B cell (primary cell): ENCODE results near the gene GPR176. TPM values are rescaled to one million over a fixed set of nuclear protein-coding genes. Genes with fewer than 3 reads are reported as not detected.

Source experiments
- ATAC-seq: fragments of 200-7000 bp; cut with Tn5 transposase; one replicate; pipeline ENCODE4 v1.10.0; 2021; ENCODE audit warnings: low read depth, mild to moderate bottlenecking, moderate number of reproducible peaks, moderate library complexity
- CTCF ChIA-PET: fragments of 350-600 bp; sonication (Branson Sonifier 250); formaldehyde crosslinking; loops from one replicate; lab custom pipeline; 2021; ENCODE audit warnings: antibody characterized with exemption, inconsistent platforms; lab: Charles Lee
- POLR2A ChIA-PET: fragments of 350-600 bp; sonication (Branson Sonifier 250); formaldehyde crosslinking; loops from one replicate; lab custom pipeline; 2021; ENCODE audit warnings: antibody characterized with exemption; lab: Charles Lee
- DNase-seq: peaks from one replicate; pipeline ENCODE4 v3.0.0; 2013
- H2AFZ ChIP-seq: 2 replicates; pipeline ENCODE4 v1.6.1; 2012; ENCODE audit warnings: mild to moderate bottlenecking, low read depth, low read length; ENCODE audit not compliant: insufficient read depth, poor library complexity, severe bottlenecking
- H3K27ac ChIP-seq, 2 donors: 1 replicate in 1 of 2; 2 replicates in 1 of 2; pipeline ENCODE4 v1.5.1; 2012 to 2013; ENCODE audit warnings: low read length in 2 of 2, mild to moderate bottlenecking in 2 of 2, moderate library complexity in 1 of 2
- H3K27me3 ChIP-seq, 4 experiments: fragments of 200-600 bp in 1 of 4; sonication (generic) in 1 of 4; replicated peaks in 1 of 4; 1 replicate in 2 of 4; 2 replicates in 2 of 4; pipeline versions ENCODE4 v1.6.1 to v1.7.0; 2013 to 2016; ENCODE audit warnings: low read length in 3 of 4, mild to moderate bottlenecking in 2 of 4, mixed read lengths in 1 of 4, moderate library complexity in 1 of 4; ENCODE audit not compliant: insufficient read depth in 4 of 4, control insufficient read depth in 3 of 4; ENCODE audit errors: control extremely low read depth in 1 of 4
- H3K36me3 ChIP-seq, 2 experiments: replicated peaks in 1 of 2; 1 replicate in 1 of 2; 2 replicates in 1 of 2; pipeline versions ENCODE4 v1.6.1 to v1.7.1; 2013; ENCODE audit warnings: low read length in 1 of 2; ENCODE audit not compliant: insufficient read depth in 2 of 2, control insufficient read depth in 1 of 2; ENCODE audit errors: control extremely low read depth in 1 of 2, extremely low read depth in 1 of 2
- H3K4me1 ChIP-seq, 2 donors: fragments of 200-600 bp in 1 of 2; sonication (generic) in 1 of 2; 1 replicate in 1 of 2; 2 replicates in 1 of 2; pipeline versions ENCODE4 v1.5.1 to v1.6.1; 2013 to 2017; ENCODE audit warnings: low read length in 2 of 2; ENCODE audit not compliant: control insufficient read depth in 2 of 2, insufficient read depth in 2 of 2
- H3K4me2 ChIP-seq: replicated peaks from 2 replicates; pipeline ENCODE3; 2012; ENCODE audit warnings: mild to moderate bottlenecking, low read depth, low read length; ENCODE audit not compliant: poor library complexity, severe bottlenecking
- H3K4me3 ChIP-seq, 5 experiments: fragments of 200-600 bp in 1 of 5; sonication (generic) in 1 of 5; 1 replicate in 3 of 5; 2 replicates in 2 of 5; pipeline versions ENCODE4 v1.5.1 to v1.7.0; 2011 to 2016; ENCODE audit warnings: low read length in 4 of 5, mild to moderate bottlenecking in 4 of 5, low read depth in 2 of 5, control low read depth in 1 of 5, moderate library complexity in 1 of 5; ENCODE audit not compliant: insufficient read depth in 1 of 5; ENCODE audit errors: control extremely low read depth in 1 of 5, extremely low read depth in 1 of 5
- H3K79me2 ChIP-seq: fragments of 200-600 bp; sonication (generic); one replicate; pipeline ENCODE4 v1.6.0; 2016; ENCODE audit warnings: low read length; ENCODE audit not compliant: control insufficient read depth, insufficient read depth
- H3K9ac ChIP-seq: fragments of 200-600 bp; sonication (generic); 2 replicates; pipeline ENCODE4 v1.6.1; 2017; ENCODE audit warnings: mild to moderate bottlenecking, low read length, moderate library complexity
- H3K9me3 ChIP-seq, 3 donors: one replicate each; pipeline versions ENCODE4 v1.6.1 to v1.7.1; 2013; ENCODE audit warnings: low read length in 2 of 3; ENCODE audit not compliant: control insufficient read depth in 2 of 3, insufficient read depth in 1 of 3; ENCODE audit errors: control extremely low read depth in 1 of 3
- H4K20me1 ChIP-seq: 2 replicates; pipeline ENCODE4 v1.6.0; 2012; ENCODE audit warnings: mild to moderate bottlenecking, low read length; ENCODE audit not compliant: insufficient read depth, control insufficient read depth, poor library complexity, severe bottlenecking
- H3K27ac Mint-ChIP-seq: one replicate; pipeline ENCODE4 v1.8.0; 2021; ENCODE audit warnings: mixed read lengths
- H3K27me3 Mint-ChIP-seq: one replicate; pipeline ENCODE4 v1.8.0; 2021; ENCODE audit warnings: mixed read lengths
- H3K4me1 Mint-ChIP-seq: one replicate; pipeline ENCODE4 v1.8.0; 2021; ENCODE audit warnings: mixed read lengths
- H3K4me3 Mint-ChIP-seq: one replicate; pipeline ENCODE4 v1.8.0; 2021; ENCODE audit warnings: mixed read lengths
- H3K9me3 Mint-ChIP-seq: one replicate; pipeline ENCODE4 v1.8.0; 2022; ENCODE audit warnings: mixed read lengths; ENCODE audit not compliant: insufficient read depth
- CTCF ChIP-seq: fragments of 200-600 bp; IDR thresholded peaks from one replicate; pipeline ENCODE4 v1.8.0; 2022; ENCODE audit warnings: antibody characterized with exemption, mild to moderate bottlenecking
- EZH2 ChIP-seq: IDR thresholded peaks from 2 replicates; pipeline ENCODE4 v1.6.1; 2012; ENCODE audit warnings: borderline replicate concordance, low read depth, mild to moderate bottlenecking, moderate library complexity, low read length; ENCODE audit not compliant: insufficient read depth, poor library complexity, severe bottlenecking
- WGBS: methylation state at CpG from one replicate; pipeline ENCODE4 v1.1.5; 2013; ENCODE audit warnings: missing lambda C conversion rate; ENCODE audit not compliant: insufficient coverage; 5-methylcytosine and 5-hydroxymethylcytosine counted together
- intact Hi-C: fragments of 100-400 bp; cut with micrococcal nuclease; formaldehyde crosslinking; loops from one replicate; pipeline ENCODE4 v1.10.0; 2022
- polyA plus RNA-seq: library from polyadenylated mRNA; depleted of rRNA; stranded (reverse); fragments of >200 nt; gene quantifications from 2 replicates; pipeline ENCODE4 v1.2.3, GENCODE V29; 2012
- total RNA-seq, 2 donors: library from RNA; stranded (reverse); fragments of 120-200 nt in 1 of 2; gene quantifications; 1 replicate in 1 of 2; 2 replicates in 1 of 2; pipeline versions ENCODE4 v1.2.3 to v1.2.4, GENCODE V29; 2013 to 2022

The GPR176 gene
- total and polyA plus RNA-seq, 2 donors (not counting 1 experiment from before 2014, with no cell fraction given): 0.07 to 0.30 TPM

GRCh38 chr15:39887211-39887610, 32.9 kb downstream of the GPR176 start:
- H4K20me1 ChIP-seq: no peaks in the 10 kb centered on the region
- ChIA-PET CTCF (interaction anchor here (0.6 to 2.8 kb wide), 11 partner anchors 10 to 450 kb away, joined by 3 to 20 read pairs (median 3); no protein-coding TSS in a partner anchor), POLR2A (no interaction called here)
- H3K36me3 ChIP-seq: no peaks in the 10 kb centered on the region
- ATAC-seq (no peak), DNase-seq (no peak)
- Mint-ChIP-seq H3K27me3 (peaks cover 6% of the 10 kb centered on the region), H3K4me1 (no peaks in the 10 kb centered on the region), H3K4me3 (no peak overlapping the region), H3K27ac (no peak overlapping the region), H3K9me3 (no peaks in the 10 kb centered on the region)
- TF ChIP-seq EZH2 (no peak), CTCF (no peak)
- H3K4me2 ChIP-seq: no peak overlapping the region
- intact Hi-C loops: no loop called here
- H3K4me3 ChIP-seq: no peak overlapping the region
- no peaks in the 10 kb centered on the region for H3K9me3 ChIP-seq
- no peaks in the 10 kb centered on the region for H3K4me1 ChIP-seq
- H3K27ac ChIP-seq: no peak overlapping the region
- H3K27me3 ChIP-seq: peaks cover 0 to 7% (median 1%) of the 10 kb centered on the region in 4 experiments
- H2AFZ ChIP-seq: no peak overlapping the region
- 89% methylated on average over 1 of the region's 1 CpG for WGBS
- no peaks in the 10 kb centered on the region for H3K79me2 ChIP-seq
- no peak overlapping the region for H3K9ac ChIP-seq

GRCh38 chr15:39886418-39886817, 33.6 kb downstream of the GPR176 start:
- Histone ChIP-seq H2AFZ (no peak overlapping the region), H3K36me3 (no peaks in the 10 kb centered on the region), H3K9me3 (no peaks in the 10 kb centered on the region), H3K4me1 (no peaks in the 10 kb centered on the region), H3K4me3 (no peak overlapping the region), H3K4me2 (no peak overlapping the region), H3K79me2 (no peaks in the 10 kb centered on the region), H3K9ac (no peak overlapping the region), H4K20me1 (no peaks in the 10 kb centered on the region), H3K27ac (no peak overlapping the region), H3K27me3 (peaks cover 0 to 7% (median 1%) of the 10 kb centered on the region in 4 experiments)
- peaks cover 7% of the 10 kb centered on the region for H3K27me3 Mint-ChIP-seq
- ATAC-seq: no peak
- no peaks in the 10 kb centered on the region for H3K9me3 Mint-ChIP-seq
- TF ChIP-seq EZH2 (no peak), CTCF (no peak)
- ChIA-PET CTCF (no interaction called here), POLR2A (no interaction called here)
- DNase-seq: no peak
- no peak overlapping the region for H3K27ac Mint-ChIP-seq
- intact Hi-C loops: no loop called here
- H3K4me1 Mint-ChIP-seq: no peaks in the 10 kb centered on the region
- WGBS: 43% methylated on average over 1 of the region's 3 CpGs
- H3K4me3 Mint-ChIP-seq: no peak overlapping the region
